HG03175 (cell line): ENCODE measurements around the gene CSNK2A2.

Experiments
- ATAC-seq: cut with Tn5 transposase; IDR thresholded peaks from one replicate; pipeline ENCODE4 v1.9.1; 2021; ENCODE audit warnings: mild to moderate bottlenecking, moderate library complexity; ENCODE audit not compliant: unreplicated experiment

Gene CSNK2A2

DNA sequence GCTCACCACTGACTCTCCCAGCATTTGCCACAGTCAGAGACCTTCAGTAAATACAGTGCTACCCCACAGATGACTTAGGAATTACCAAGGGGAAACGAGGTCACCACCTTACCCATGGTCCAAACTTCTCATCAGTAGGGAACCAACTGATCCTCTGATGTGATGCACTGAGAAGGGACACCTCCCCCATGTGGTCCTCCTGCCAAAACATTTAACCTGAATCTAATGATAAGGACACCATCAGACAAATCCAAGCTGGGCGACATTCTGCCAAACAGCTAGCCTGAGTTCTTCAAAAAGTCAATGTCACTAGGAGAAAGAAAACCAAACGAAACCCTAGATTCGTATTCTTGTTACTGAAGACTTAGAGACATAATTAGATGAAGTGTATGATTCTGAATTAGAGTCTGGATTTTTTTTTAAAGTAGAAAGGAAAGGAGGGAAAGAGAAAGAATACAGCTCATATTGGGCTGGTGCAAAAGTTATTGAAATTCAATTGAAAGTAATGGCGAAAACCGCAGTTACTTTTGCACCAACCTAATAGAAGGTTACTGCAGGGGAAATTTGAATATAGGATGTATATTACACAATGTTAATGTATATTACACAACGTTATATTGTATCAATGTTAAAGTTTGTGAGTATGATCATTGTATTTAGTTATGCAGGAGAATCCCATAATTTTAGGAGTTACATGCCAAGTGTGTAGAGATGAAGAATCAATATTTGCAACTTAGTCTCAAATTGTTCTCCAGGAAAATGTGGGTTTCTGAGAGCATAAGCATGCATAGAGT, 2.3 kb upstream of the CSNK2A2 start:
- no peak for ATAC-seq

DNA sequence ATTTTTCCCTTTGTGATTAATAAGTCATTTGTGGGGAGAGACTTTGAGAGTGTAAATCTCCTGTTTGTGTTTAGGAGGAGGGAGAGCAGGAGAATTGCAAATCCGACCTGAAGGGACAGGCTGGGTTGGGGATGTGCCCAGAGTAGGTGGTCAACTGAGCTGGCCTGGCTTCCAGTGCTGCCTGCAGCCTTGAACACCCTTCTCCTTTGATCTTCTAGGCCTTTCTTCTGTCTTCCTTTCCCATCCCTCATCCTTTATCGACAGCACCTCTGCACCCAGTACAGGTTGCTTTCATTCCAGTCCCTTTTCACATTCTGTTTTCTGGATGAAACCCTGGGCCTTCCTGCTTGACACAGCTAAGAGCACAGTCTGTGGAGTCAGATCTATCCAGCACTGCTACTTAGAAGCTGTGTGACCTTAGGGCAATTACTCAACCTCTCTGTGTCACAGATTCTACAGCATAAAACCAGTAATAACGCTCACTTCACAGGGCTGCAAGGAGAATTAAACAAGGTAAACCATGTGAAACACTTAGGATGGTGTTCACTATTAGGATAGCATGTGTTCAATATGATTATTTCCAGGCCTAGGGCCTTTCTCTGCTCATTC, 1.0 kb upstream of the CSNK2A2 start:
- ATAC-seq: no peak

DNA sequence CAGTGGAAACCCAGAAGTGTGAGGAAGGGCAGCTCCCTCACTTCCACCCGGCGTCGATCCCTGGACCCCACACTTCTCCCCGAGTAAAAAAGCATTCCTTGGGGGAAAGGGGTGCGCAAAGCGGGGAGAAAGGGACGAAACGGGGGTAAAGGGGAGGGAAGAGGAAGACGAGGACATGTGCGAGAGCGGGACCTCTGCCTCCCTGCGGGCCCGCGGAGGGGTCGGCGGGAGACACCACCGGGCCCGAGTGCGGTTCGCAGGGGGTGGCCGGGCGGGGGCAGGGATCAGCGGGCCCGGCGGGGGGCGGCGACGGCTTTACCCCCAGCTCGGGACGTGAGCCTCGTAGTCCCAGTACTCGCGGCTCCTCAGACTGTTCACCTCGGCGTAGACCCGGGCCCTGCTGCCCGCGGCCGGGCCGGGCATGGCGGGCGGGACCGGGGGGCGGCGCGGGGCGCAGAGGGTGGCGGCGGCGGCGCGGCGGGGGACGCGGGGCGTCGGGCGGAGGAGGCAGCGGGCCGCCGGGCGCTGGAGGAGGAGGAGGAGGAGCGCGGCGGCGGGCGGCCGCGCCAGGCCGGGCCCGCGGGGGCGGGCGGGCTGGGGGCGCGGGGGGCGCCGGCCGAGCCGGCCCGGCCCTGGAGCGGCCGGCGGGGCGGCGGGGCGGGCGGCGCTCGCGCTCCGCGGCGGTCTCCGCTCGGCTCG, 443 bp downstream of the CSNK2A2 start:
- peak; percentile 39 for ATAC-seq

DNA sequence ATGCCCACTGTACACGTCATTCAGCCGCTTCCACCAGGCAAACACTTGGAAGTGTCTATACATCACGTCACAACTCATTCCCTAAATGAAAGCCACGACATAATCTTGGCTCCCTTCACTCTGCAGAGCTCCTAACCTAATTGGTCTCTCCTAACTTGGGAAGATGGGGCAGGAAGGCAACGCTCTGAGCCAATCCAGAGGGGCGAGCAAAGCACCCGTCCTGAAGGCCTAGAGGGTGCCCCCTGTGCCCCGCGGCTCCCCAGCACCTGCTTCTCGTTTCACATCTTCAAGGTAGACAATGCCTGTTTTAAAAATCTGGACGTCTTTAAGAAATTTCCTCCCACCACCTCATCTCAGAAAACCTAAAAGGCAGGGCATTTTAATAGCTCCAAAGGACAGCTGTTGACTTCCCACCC, 1.0 kb downstream of the CSNK2A2 start:
- no peak for ATAC-seq

DNA sequence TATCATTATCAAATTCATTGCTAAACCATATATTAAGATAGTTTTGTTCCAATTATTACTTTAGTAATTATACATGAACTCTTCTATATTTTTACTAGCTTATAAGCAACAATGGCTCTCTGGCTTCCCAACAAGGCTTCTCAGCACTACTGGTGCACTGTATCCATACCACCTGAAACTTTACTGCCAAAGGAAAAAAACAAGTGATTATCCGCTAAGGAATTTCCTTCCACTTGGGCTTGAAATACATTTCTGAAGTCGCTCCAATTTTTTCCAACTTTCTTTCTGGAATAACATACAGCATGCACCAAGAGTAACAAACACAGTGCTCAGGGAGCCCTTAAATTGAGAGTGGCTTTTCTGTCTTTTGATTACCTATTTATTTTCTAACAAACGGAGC, 2.1 kb downstream of the CSNK2A2 start:
- ATAC-seq: no peak

DNA sequence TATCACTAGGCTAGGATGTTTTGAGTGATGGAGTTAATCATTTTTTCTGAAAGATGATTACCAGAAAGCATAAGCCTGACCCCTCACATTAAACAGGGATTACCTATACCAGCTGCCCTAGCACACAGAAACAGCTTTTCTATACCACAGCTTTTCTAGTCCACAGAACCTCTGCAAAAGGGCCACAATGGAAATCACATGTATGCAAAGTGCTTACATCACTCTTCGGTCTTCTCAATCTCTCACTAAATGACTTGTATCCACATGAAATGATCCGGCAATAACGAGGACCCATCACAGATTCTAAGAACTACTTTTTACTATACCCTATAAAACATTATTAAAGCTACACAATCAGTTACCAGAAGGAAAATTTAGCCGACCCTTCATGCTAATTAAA, 2.6 kb downstream of the CSNK2A2 start:
- ATAC-seq: no peak

DNA sequence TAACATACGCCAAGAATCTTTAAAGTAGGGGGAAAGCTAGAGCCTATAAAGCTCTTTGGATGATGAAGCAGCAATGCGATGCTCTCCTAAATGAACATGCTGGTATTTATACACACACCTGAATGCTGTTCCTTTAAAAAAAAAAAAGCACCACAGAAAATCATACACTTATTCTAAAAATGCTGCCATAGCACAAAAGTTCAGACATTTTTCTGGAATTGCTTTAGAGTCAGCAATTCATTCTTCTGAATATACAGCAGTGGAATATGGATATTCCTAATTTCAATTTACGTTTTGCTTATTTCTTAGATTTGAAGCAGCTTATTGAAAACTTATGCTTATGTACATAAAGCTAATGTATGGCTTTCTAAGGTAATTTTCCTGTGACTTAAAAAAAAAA, 3.1 kb downstream of the CSNK2A2 start:
- no peak for ATAC-seq

DNA sequence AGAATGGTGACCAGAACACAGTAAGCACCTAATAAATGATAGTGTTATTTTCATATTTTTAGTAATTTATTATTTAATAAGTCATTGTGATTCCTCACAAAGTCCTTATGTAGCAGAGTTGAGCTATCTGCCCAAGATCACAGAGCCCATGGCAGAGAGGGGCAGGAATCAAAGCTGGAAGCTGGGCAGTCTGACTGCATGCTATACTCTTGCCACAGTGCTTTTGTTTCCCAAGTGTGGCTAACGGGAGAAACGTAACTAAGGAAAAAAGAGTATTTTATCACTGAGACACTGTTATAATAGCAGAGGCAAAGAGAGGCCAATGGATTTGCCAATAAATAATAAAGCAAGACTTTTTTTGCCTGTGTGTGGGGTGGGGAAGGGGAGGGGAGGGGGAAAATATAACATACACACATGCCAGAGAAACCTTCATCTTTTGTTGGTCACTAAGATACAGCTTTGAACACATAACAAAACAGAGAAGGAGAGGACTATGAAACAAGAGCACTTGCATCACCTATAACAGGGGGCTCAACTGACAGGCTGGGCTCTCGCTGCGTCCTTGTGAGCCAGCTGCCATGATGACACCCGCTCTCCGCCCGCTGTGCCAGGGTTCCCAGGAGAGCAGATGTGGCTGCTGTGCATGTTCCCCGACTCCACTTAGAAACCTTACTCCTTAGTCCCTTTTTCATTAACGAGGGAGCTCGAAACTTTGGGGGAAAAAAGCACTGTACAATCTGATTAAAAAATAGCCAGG, 10.1 kb downstream of the CSNK2A2 start:
- ATAC-seq: no peak

DNA sequence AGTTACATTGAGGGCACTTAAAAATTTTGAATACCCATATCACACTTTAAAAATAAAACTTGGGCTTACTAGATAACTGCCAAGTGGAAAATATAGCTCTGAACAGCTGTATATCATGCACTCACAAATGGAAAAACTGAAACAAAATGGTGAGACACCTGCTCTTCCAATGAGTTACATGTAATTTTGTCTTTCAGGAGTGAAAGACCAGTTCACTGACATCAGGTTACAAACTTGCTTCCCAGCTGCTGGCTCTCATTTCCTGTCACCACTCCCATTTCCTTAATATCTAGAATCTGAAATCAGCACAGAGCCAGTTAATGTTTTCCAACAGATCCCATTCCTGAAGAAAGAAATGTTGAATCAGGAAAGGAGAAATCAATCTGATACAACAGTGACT, 10.8 kb downstream of the CSNK2A2 start:
- no peak for ATAC-seq

DNA sequence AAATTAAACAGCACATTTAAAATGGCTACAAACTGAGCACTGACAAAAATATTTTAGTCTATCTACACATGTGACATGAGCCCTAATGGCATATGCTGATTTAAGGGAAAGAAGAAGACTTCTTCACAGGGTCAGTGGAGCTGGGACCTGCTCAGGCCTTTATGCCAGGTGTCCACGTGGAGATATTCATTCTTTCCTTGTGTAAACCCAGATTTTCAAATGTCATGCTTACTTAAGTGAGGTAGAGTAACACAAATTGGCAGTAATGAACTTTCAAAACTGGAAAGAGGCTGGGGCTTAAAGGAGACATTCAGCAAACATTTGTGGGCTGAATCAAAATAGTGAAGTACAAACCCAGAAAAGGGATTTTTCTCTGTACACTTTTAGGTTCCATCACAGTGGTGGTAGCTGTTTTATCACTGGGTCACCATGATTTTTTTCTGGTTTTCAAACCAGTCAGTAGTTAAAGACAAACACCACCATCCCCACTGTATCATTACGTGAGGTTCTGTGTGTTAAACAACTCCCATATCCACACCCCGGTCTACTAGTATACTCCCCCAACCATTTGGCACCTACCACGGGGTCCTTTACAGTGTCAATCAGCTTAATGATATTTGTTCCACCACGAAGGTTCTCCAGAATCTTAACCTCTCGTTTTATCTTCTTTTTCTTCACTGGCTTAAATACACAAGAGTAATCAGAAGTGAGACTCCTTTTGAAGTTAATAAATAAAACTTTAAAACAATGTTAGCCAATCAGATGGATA, 11.5 kb downstream of the CSNK2A2 start:
- ATAC-seq: no peak

DNA sequence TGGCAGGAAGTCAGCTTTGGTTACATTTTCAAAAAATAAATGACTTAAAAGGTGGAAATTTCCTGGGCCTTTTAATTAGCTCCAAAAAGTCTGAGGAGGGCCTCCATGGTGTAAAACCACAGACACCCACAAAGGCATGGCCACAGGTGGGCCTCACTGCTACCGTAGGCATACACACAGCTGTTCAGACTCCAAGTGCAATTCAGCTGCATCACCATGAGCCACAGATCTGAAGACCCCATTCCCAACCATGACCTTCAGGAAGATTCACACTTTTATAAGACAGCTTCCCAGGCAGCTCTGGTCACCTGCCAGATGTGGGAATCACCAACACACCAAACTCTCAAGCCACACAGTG, 20.6 kb downstream of the CSNK2A2 start:
- no peak for ATAC-seq

DNA sequence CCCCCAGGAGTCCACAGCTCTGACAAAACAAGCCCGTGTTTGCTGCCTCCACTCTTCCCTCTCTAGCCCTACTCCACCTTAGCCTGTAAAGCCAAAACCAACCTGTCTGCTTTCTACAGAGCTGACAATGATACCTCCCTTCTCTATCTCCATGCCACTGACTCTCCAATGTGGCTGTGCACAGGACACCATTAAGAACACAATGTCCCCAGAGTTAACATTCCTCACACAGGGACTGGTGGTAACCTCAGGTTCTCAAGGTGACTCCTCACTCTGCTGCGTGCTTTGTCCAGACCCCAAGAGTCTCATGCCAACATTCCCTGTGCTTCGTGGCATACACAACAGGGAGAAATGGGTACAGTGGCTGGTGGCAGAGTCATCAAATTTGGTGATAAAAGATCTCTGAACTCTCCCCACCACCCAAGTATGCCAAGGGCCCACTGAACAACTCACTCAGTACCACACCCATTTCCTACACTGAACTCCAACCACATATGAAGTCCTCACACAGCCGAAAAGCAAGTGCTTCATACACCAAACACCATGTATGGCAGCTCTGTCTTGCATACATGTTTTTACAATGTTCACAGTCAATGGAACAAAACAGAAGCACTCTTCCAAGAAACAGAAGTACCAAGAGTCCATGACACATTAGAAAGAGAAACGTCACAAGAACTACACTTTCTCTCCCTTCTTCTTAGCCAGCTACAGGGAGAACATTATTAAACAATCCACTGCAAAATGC, 21.1 kb downstream of the CSNK2A2 start:
- ATAC-seq: no peak

DNA sequence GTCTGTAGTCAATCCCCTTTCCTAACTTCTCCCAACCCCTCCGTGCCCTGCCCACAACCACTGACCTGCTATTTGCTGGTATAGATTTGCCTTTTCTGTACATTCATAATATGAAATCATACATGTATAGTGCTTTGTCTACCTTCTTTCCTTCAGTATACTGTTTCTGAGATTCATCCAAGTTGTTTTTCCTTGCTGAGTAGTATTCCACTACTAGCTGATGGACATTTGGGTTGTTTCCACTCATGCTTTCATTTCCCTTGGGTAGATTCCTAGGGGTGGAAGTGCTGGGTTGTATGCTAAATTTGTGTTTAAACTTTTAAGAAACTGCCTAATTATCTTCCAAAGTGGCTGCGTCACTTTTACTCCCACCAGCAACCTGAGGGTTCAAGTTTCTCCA, 27.7 kb downstream of the CSNK2A2 start:
- ATAC-seq: no peak

DNA sequence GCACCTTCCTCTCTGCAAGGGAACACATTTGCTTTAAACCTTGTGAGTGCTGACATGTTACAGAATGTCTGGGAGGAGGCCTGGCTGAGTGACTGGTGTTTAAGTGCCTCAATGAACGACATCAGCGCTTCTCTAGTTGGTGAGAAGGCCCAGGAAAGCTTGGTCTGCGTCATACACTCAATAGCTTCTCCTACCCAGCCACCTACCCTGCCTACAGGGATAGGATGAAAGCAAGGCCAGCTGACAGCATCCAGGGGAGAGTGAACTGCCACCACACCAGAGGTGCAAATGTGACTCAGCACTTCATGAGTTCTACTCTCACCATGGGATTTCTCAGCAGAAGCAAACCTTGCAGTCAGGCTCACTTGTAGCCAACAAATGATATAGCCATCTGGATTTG, 37.1 kb downstream of the CSNK2A2 start:
- ATAC-seq: no peak

DNA sequence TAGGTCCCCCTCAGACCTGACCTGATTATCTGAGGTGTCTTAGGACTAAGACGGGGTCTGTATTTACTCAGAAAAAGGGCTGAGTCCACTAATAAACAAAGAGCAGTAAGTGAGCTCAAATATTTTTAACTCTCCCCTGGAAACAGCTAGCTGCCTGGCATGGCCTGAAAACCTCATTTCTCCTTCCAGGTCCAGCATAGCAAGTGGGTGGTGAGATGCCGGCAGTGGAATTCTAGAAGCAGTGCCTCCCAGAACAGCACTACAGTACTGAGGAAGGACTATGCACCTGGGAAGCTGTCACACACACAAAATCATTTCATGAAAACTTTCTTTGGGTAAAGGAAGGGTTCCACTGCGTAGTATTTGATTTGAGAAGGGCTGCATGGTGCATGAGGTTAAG, 39.2 kb downstream of the CSNK2A2 start:
- no peak for ATAC-seq

DNA sequence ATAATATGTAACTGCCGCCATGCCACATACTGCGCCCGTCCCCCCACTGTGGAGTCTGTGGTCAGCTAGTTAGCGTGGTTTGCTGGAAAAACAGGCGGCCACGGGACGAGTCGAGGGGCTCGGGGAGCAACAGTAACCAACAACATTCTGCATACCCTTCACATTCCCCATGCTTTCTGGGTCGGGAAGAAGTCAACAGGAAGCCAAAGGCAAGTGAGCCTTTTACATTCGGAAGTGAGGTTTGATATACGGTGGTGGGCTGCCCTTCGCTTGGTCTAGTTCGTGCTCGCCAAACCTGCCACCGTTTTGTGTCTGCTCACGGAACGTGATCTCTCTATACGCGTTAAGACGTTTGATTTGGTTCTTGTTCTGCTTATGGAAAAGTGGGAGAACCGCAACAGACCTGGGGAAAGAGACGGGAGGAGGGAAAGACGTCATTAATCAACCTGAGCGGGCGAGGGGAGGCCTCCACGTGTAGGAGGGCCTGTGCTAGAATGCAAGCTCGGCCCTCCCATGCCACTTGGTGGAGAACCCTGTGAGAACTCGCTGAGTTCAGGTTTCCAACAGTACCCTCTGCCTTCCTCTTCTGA, 39.9 kb downstream of the CSNK2A2 start:
- ATAC-seq: no peak

DNA sequence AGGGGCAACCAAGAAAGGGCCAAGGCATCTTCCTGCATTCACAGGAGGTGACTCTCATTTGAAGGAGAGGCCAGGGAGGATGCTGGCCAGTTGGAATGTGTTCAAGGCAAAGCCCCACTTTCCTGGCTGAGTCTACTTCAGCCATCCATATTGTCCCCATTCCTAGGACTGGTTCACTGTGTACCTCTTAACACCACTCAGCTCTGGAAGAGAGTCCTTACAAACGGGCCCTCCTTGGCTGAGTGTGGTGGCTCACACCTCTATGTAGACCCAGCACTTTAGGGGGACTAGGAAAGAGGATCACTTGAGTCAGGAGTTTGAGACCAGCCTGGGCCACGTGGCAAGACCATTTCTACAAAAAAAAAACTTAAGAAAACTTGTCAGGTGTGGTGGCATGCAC, 40.7 kb downstream of the CSNK2A2 start:
- no peak for ATAC-seq

DNA sequence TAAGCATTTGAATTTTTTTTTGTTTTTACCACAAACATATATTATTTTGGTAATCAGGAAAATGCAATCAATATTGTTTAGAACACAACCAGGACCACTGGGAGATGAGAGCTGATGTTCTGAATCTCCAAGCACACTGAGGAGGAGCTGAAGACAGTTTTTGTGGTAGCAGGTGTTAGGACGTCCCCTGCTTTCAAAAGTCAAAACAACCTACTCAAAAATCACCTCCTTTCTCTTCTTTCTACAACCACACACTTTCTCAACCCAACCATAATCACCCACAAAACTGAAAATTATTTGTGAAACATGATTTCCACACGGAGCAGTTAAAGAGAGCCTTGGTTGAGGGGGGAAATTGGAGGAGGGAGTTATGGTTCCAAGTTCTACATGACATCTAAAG, 42.1 kb downstream of the CSNK2A2 start:
- no peak for ATAC-seq

DNA sequence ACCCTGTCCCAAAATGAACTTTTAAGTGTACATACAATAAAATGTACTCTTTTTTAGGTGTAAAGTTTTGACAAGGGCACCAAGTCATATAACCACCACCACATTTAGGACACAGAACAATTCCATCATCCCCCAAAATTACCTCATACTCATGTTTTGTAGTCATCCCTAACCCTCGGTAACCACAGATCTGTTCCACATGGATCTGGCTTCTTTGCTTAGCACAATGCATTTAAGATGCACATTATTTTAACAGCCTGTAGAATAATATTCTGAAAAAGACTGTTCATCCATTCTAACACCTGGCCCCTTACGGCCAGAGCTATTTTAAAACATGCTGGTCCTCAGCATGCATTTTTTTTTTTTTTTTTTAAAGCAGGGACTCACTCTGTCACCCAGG, 43.6 kb downstream of the CSNK2A2 start:
- no peak for ATAC-seq
